Ecto neural progenitor cell (in vitro differentiated cells): ENCODE results near the gene PHF14.

Experiments
- DNase-seq: peaks from one replicate; pipeline ENCODE4 v3.0.0-alpha.2; 2018; ENCODE audit warnings: low spot score

The PHF14 gene

DNA sequence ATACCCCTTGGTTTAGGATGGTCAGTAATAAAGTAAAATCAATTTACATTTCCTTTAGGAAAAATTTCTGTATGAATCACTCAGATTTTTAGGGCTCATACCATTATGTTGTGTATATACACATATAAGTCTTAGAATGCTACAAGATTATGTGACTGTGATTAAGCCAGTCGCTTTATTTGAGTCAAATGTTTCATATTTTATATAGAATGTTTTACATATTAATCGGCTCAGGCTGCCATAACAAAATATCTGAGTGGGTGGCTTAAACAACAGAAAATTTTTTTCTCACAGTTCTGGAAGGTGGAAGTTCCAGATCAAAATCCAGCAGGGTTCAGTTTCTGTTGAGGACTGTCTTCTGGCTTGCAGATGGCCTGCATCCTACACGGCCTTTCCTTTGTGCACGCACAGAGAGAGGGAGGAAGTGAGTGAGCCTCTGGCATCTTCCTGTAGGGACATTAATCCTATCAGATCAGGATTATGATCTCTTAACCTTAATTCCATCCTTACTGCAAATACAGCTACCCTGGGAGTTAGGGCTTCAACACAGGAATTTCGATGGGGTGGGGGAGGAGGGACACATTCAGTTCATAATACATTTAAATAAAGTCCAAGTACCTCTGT is 198.0 kb downstream of the PHF14 start:
- no peak for DNase-seq

DNA sequence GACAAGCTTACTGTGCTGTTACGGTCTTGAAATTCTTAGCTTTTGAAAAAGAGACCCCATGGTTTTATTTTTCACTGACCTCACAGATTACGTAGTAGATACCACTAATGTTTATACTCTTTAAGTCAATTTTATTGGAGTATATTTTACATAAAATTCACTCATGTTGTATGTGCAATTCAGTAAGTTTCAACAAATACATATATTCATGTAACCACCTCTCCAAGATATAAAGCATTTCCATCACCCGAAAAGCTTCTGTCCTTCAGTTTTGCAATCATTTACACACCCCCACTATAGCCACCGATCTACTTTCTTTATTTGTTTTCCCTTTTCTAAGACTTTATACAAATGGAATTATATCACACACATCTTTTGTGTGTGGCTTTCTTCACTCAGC is 199.2 kb downstream of the PHF14 start:
- DNase-seq: no peak

DNA sequence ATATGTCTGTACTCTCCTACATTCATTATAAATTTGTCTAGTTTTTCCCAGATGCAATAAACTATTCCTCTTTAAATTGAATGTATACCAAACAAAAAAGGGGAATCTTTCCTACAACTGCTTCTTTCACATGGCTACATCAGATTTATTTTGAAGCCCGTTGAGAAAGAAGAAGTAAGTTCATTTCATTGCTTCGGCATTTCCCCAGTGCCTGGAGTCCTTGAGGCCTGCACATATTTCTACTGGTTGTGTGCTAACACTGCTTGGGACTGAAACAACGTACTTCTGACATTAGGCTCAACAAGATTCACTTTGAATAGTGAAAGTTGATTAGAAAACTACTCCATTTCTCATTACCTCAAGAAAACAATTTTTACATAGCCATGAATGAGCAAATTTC is 201.7 kb downstream of the PHF14 start:
- DNase-seq: no peak

DNA sequence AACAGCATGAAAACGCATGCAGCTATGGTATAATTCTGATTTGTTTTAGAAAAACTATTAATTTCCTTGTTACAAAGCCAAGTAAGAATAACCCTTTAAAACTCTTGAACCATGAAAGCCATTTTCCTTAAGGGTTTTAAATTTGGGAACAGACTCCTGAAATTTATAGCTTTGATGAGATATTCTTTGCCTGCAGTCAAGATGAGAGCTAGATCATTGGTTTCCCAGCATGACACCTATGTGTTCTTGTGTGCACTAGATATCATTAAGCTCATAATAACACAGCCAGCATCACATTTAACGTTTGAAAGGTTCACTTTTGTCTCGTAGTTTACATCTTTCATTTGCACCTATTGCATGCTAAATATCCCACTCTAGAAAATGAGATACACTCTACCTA is 202.2 kb downstream of the PHF14 start:
- no peak for DNase-seq

DNA sequence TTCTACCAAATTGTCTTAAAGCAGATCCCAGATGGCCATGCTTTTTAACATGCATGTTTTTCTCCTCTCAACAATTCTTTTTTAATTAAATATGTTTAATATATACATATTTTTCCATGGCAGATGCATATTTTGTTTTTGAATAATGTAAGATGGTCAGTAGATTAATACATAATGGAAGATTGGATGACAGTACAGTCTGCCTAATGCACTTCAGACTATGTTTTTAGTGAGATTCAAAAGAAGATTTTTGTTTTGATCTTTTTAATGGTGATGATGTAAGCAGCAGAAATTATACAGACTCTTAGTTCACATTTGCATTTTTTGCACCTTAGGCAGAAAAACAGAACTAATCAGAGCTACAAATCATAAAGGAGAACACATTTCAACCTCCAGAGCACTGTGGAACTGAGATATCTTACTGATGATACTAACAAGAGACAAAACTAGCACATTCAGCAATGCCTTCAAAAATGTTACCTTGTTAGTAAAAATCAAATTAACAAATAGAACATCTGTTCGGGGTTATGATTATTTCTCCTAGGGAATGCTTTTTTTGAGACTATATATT is 203.4 kb downstream of the PHF14 start:
- no peak for DNase-seq

DNA sequence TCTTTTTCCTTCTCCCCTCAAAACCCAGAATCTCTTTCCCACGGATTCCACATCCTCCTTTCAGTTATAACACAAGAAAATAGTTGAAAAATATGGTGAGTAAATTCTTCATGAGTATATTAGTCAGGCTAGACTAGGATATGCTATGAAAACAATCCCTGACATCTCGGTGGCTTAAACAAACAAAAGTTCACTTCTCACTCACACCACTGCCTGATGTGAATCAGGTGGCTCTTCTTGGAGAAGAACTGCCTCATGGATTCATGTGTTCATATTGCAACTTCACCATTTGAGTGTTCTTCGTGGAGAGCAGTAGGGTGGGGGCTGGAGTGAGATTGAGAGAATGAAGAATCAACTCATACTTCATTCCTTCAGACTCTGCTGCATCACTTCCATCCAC is 204.1 kb downstream of the PHF14 start:
- no peak for DNase-seq

DNA sequence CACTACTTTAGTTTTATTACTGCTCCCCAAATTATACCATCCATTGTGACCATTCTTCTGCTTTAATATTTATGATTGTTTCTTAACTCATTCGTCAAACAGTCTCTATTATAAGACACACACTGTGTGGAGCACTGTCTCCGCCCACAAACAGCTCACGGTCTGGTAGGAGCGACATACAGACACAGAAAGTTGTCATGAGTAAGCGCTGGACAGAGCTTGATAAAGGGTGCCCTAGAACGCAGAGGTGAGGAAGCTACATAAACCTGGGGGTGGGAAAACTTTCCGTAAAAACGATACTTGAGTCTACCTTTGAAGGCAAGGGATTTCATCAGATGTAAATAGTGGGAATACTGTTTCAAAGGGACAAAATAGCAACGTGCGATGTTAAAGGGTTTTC is 207.9 kb downstream of the PHF14 start:
- no peak for DNase-seq

DNA sequence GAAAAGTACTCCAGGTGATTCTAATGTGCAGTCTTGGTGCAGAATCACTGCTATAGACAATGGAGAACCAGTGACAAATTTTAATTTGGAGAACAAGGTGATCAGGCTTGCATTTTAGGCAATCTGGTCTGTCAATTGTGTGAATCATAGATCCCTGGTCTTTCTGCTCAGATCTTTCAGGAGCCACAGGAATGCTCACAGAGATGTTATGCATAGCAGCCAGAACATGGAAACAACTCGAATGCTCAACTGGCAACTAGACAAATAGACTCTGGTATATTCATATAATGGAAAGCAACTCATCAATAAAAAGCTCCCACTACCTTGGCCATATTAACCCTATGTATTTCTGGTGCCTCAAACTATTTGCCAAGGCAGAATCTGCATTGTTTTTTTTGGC is 209.1 kb downstream of the PHF14 start:
- DNase-seq: no peak

DNA sequence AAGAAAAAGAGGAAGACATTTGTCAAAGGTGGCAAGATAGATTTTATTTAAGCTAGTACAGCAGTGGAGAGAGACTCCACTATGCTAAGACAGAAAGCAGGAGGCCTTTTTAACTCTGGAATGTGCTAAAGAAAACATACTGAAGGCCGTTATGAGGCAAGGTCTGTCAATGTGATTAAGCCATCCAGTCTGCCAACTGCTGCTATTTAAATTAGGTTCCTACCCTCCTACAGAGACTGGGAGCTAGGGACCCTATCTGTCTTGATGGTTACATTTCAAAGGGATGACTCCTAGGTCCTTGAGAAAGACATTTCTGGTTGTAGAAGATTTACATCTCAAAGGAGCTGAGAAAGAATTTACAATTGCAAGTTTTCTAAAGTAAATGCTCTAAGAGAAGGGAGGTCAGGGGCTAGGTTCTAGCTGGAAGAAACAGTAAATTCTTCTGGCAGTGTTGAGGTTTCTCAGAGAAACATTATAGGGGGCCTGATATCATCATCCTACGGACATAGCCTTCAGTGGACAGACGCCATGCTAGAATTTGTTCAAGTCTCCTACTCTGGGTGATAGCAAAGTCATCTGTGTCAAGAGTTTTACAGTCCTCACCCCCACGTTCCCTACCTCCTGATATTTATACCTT is 211.6 kb downstream of the PHF14 start:
- DNase-seq: no peak

DNA sequence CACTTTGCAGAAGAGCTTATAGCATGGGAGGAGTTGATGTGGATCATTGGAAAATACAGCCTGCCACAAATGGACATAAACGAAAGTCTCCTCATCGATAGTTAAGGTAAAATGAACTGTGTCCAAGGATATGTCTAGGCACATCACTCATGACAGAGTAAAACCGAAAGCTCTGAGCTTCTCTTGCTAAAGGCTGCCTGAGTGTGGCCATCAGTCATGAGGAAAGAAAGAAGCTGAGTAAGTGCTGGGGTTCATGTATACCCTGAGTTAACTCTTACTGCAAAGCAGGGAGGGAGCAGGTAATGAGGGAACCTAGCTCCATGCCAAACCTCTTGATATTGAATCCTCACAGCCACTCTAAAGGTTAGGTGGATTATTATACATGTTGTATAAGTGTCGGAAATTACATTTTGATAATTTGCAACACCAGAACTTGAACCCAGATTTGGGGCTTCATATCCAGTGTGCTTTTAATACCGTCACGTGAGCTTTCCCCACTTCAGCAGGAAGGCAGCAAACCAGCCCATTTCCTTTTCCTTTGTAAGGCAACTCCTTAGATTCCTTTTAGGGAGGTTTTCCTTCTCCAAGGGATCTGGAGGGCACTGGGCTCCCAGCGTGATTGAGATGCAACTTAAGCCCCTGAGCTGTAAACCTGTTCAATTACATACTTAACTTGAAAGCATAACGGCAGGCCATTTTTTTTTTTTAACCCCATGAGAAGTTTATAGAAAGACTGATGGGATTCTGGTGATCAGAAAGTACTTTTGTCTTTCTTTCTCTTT is 215.0 kb downstream of the PHF14 start:
- DNase-seq: no peak

DNA sequence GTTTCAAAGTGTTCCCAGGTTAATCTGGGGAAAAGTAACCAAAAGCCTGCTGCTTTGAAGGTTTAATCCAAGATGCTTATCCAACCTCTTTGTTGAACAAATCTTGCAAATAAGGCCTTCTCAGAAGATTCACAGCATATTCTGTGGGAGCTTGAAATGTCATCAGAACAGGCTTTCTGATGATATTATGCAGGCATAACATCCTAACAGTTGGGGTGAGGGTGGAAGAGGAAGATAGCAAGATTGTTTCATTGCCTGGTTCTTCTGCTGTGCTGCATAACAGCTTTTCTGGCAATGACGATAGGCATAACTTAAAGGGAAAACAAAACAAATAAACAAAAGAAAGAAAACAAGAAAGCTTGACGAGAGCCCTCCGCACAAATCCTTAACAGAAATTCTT is 217.4 kb downstream of the PHF14 start:
- DNase-seq: no peak

DNA sequence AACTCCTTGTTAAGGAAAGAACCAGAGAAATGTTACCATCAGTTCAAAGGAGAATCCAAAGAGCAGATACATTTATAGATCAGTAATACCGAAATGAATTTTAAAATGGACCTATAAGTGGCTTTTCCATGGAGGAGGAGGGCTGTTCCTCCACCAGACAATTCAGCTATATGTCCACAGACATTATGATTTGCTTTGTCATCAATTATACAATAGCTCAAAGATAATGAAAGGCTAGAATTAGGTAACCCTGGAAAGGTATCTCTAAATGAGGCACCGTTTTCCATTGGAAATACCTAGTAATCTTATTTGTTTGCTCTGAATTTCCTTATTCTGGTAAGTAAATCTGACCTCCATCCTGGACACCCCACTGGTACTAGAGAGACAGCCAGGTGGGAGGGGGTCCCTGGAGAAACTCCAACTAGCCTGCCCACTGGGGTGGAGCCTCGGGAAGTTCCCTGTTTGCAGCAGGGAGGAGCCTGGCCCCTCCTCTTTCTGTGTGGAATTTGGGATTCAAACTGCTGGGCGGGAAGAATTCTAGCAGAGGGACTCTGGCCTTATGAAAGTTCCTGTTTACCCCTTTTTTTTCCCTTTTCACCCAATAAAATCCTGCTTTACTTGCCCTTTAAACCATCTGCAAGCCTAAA is 218.0 kb downstream of the PHF14 start:
- DNase-seq: peak; percentile 80

DNA sequence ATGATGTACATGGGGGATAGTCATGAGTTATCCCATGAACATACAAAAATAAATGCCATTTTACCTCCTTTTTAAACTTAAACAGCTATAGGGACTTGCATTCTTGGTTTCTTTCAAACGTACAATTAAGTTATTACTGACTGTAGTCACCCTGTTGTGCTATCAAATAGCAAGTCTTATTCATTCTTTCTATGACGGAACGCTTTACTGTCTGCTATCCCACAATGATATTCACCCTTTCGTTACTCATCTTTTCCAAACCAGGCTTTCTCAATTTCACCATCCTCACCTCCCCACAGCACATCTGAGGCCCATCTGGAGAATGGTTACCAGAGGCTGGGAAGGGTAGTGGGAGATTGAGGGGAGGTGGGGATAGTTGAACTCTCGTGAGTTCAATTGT is 218.8 kb downstream of the PHF14 start:
- DNase-seq: no peak

DNA sequence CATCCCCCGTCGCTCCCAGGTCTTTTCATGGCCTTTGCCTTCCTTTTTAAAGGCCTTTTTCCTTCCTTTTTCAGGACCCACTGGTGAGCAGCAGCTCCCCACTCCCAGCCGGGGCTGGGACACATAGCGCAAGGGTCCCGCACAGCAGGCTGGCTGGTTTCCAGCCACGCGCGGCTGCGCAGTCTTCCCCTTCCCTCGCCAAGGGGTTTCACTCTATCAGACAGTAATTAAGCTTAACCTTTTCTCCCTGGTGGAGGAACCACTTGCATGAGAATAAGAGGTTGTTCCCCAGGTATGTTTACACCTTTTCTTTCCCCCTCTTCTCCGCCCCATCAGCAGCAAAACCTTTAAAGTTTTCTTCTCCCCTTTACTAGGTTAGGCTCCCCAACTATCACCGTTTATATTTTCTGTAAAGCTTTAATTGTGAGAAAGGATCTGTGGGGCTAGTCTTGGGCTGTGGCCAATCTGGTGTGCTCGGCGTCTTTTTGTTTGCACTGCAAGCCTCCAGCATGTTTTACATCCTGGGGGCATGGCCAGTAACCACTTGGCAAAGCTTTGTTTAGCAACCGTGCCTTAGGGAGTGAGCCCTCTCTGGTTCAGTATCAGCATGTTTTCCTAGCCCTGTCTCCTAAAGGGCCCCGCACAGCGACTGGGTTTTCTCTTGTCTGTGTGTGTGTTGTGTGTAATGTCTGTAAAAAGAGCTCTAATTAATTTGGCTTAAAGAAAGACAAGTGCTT is 219.6 kb downstream of the PHF14 start:
- peak; percentile 60 for DNase-seq

DNA sequence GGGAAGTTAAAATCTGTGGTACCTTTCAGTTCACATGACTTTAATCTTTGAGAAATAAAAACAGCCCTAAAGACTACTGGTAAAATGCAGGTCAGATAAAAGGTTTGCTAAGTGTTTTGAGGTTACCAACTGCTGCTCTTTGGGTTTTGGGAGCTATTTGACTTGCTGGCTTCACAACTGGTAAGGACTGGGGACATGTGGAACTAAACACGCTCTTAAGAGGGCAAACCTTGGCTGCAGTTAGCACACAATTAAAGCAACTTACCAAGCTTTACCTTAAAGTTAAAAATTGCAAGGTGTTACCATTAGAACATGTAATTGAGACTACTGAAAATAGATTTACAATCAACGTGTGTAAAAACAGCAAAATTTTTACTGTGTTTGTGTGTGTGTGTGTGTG is 220.2 kb downstream of the PHF14 start:
- DNase-seq: no peak

DNA sequence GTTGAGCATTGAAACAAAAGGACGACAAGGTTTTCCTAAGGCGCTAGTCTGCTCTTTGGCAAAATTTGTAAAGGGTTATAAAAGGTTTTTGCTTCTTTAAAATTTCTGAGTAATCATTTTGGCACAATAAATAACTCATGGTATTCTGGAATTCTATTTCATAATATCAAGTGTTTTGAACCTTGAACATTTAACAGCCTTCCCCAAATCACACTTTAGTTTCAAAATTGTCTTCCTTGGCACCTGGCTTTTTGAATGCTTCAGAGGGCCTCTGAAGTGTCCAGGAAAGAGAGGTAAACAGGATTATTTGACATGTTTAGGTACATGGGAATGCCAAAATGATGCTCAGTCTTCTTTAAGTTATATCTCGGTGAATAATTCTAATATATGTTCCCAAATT is 220.8 kb downstream of the PHF14 start:
- no peak for DNase-seq

DNA sequence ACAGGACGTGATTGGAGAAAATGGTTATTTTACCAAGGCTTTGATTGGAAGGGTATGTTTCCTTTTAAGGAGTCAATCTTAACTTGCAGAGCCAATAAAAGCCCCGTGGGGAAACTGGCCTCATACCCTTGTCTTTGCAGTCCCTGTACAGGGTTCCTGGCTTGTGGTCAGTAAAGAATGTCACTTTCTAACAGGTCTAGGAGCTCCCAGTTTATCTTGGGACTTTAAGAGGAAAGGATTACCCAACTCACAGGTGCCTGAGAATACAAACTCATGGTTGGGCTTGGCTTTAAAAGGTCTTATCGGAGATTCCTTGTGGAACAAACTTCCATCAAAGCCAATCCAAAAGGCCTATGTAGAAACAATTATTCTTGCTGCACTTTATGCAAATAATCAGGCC is 221.8 kb downstream of the PHF14 start:
- no peak for DNase-seq

DNA sequence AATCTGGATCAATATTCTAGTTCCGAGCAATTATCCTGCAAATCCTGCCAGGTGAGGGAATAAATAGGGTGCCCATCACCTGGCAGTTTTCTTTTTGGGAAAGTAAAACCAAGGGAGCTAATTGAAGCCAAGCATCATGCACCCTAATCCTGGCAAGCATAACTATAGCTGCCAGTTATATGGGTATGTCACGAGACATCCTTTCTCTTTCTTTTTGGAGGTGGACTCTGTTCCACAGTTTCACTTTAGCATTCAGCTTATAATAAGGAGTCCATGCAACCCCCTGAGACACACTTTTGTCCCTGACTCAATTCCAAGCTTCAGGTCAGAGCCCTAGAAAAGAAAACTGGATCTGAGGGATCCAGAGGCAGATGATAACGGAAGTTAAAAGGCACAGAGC is 222.5 kb downstream of the PHF14 start:
- no peak for DNase-seq

DNA sequence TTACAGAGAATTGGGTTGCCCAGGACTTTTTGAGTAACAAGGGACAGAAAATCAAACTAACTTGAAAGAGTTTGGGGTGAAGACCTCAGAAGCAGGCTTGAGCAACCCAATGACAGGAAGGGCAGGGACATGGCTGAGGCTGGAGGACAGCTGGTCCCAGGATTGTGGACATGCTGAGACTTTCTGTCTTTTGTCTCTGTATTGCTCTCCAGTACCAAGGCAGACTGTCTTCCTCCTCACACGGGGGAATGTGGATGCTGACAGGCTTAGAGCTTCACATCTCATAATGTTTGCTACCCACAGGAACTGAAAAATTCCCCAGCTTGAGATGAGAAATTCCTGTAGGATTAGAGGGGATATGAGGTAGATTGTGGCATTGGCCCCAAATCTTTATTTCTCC is 229.6 kb downstream of the PHF14 start:
- no peak for DNase-seq

DNA sequence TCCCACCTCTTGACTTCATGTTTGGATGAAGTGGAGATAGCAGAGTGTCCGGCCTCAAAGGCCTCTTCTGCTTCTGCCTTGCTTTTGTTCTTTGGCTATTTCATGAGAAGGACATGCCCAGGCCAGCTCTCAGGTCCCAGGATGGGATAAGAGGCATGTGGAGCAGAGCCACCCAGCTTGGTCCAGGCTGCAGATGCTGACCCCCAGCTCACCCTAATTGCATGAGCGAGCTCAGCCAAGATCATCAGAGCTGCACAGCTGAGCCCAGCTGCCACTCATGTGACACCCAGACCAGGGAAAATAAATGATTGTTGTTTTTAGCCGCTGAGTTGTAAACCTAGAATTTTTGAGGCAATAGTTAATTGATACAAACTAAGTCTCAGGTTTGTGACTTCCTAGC is 230.0 kb downstream of the PHF14 start:
- DNase-seq: no peak

DNA sequence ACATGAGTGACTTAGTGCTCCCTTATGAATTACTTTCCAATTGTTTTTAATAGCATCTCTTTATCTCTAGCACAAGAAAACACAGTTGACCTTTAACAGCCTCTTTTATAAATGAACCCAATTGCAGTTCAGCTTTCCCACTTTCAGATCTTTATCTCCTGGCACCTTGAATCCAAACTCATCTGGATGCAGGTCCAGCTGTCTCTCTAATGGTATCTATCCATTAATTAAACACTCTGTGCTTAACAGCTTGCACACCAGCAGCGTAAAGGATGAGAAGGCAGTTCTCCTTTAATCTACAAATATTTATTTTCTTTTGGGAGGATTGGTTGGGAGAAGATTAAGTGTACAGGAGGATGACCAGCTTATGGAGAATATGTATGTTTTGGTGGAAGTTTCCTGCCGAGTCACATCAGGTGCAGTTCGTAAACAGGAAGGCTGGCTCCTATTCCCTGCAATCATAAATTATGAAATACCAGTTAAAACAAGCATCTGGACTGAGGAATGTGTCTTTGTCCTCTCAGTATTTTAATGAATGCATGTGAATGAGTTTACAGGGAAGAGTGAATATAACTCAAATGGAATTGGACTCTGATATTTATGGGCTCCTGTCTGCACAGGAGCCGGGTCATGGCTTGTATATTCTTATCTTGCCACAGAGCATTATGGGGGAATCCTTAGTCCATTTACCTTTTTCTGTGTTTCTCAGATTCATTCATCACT is 232.7 kb downstream of the PHF14 start:
- DNase-seq: no peak
